ENCODE results near the gene TSPAN9. TPM values are rescaled to one million over a fixed set of nuclear protein-coding genes. Genes with fewer than 3 reads are reported as not detected.

The TSPAN9 gene
- total RNA-seq, 1 experiment from 2014 or later = 13.2 TPM

GRCh38 chr12:3105690-3106479 lies 28.7 kb downstream of the TSPAN9 start:
- Histone ChIP-seq H4K20me1 (ENCODE audit: insufficient read depth) (no peaks in the 10 kb centered on the region), H3K4me1 (ENCODE audit: control insufficient read depth in 1 of 2, insufficient read depth in 2 of 2, low read length in 2 of 2) (peaks cover 14 to 28% of the 10 kb centered on the region in 2 experiments), H3K9ac (ENCODE audit: low read length) (no peak overlapping the region), H3K9me3 (ENCODE audit: control insufficient read depth in 1 of 2, insufficient read depth in 1 of 2, low read depth in 1 of 2, low read length in 2 of 2) (no peaks in the 10 kb centered on the region), H3K27me3 (ENCODE audit: insufficient read depth, low read length) (no peaks in the 10 kb centered on the region), H3K9me2 (ENCODE audit: insufficient read depth) (no peaks in the 10 kb centered on the region), H2AFZ (ENCODE audit: low read depth, low read length, poor library complexity, severe bottlenecking) (no peak overlapping the region), H3K27ac (ENCODE audit: low read depth, low read length) (no peak overlapping the region), H3K79me2 (ENCODE audit: insufficient read depth, low read length) (0 out of 2 replicates have a peak, but pooled peaks cover 2% of the 10 kb centered on the region), H3K4me2 (ENCODE audit: low read length) (no peak overlapping the region), H3K4me3 (replicated peaks in 1 of 2; ENCODE audit: low read depth in 1 of 2, low read length in 2 of 2) (no peak overlapping the region), H3K36me3 (ENCODE audit: control insufficient read depth in 1 of 2, insufficient read depth in 2 of 2, low read length in 2 of 2) (no peaks in the 10 kb centered on the region)
- no peak for ATAC-seq
- DNase-seq (ENCODE audit: low read depth, low spot score) = no peak
- POLR2A ChIA-PET = no interaction called here
- no peak for TF ChIP-seq ZNF274 (IDR thresholded peaks at IDR 0.05; ENCODE audit: low read depth, low read length)
- TF ChIP-seq POLR2A (IDR thresholded peaks at IDR 0.05; ENCODE audit: borderline replicate concordance, extremely low read depth, insufficient read depth, insufficient read length) = no peak
- no peak for TF ChIP-seq EGR1 (IDR thresholded peaks at IDR 0.05; ENCODE audit: low read depth)
- TF ChIP-seq YY1 (IDR thresholded peaks at IDR 0.05; ENCODE audit: extremely low read depth, insufficient replicate concordance, low read depth, low read length) = no peak
- no peak for TF ChIP-seq SIN3A (IDR thresholded peaks at IDR 0.05; ENCODE audit: low read depth)
- no peak for TF ChIP-seq JUND (IDR thresholded peaks at IDR 0.05)
- TF ChIP-seq ZBTB33 (IDR thresholded peaks at IDR 0.05; ENCODE audit: extremely low read depth, insufficient replicate concordance, low read length) = no peak
- no peak for TF ChIP-seq REST (IDR thresholded peaks at IDR 0.05; ENCODE audit: low read depth)
- TF ChIP-seq CBX3 (IDR thresholded peaks at IDR 0.05; ENCODE audit: low read depth) = no peak
- TF ChIP-seq ELF1 (IDR thresholded peaks at IDR 0.05; ENCODE audit: borderline replicate concordance, low read depth) = no peak
- no peak for TF ChIP-seq SP1 (IDR thresholded peaks at IDR 0.05; ENCODE audit: low read depth)
- intact Hi-C loops (cut with micrococcal nuclease) = no loop called here
- BruUV-seq (replicated peaks) = no TSS peak
- CTCF ChIA-PET = no interaction called here
- RAD21 ChIA-PET (ENCODE audit: low non-redundant PET in 1 of 2, low total read pairs in 2 of 2, uncharacterized antibody in 2 of 2, unreplicated experiment in 2 of 2) = no interaction called here

Data from HCT116 (cell line).